HG03066 (cell line): Measurements from ENCODE around the gene ASH1L.
A peak's percentile ranks its signal among the peaks of the same experiment; 100 is the strongest.
"Not testable (repeated sequence)": the region's sequence is repeated elsewhere in the genome, so short reads cannot be mapped to it uniquely, and the experiment has no call there.

ENCODE experiments used
- ATAC-seq: cut with Tn5 transposase; IDR thresholded peaks from one replicate; pipeline ENCODE4 v1.9.1; 2021; ENCODE audit warnings: low read depth; ENCODE audit not compliant: unreplicated experiment

Gene ASH1L

DNA sequence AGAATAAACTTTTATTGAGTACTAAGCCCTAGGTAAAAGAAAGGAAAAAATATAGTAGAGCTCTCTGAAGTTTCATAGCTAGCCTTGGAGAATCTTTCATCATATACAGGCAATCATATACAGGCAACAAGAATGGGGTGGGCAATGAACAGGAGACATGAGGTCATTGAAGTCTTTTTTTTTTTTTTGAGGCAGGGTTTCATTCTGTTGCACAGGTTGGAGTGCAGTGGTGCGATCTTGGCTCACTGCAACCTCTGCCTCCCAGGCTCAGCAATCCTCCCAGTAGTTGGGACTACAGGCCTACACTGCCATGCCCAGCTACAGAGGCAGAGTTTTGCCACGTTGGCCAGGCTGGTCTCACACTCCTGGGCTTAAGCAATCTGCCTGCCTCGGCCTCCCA lies 219.8 kb downstream of the ASH1L start:
- no peak for ATAC-seq

DNA sequence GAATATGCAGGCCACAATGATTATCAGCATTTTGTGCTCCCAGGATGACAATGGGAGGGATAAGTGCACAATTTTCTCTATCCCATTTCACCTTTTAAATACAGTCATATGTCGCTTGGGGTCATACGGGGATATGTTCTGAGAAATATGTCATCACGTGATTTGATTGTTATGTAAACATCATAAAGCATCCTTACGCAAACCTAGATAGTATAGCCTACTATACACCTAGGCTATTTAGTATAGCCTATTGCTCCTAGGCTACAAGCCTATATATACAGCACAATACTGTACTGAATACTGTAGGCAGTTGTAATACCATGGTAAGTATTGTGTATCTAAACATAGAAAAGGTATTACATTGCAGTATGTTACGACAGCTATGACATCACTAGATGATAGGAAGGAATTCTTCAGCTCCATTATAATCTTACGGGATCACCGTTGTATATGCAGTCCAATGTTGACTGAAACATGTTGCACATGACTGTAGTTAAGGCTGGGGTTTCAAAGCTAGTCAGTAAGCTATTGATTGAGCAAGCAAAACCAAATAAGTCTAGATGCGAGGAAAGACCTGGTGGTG lies 223.0 kb downstream of the ASH1L start:
- ATAC-seq = no peak

DNA sequence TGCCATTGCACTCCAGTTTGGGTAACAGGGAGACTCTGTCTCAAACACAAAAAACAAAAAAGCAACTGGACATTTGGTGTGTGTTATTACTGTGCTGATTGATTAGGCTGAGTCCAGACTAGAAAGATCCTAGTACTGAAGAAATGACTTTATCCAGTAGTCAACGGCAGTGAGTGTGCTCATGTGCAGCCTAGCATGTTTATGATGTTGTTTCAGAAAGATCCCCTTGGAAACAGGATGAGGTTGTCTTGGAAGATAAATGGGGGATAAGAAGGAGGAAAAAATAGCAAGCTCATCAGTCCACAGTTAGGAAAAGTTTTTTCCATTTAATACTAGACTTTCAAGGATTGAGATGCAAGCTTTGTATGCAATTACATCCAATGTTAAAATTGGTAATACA lies 227.6 kb downstream of the ASH1L start:
- ATAC-seq = no peak

DNA sequence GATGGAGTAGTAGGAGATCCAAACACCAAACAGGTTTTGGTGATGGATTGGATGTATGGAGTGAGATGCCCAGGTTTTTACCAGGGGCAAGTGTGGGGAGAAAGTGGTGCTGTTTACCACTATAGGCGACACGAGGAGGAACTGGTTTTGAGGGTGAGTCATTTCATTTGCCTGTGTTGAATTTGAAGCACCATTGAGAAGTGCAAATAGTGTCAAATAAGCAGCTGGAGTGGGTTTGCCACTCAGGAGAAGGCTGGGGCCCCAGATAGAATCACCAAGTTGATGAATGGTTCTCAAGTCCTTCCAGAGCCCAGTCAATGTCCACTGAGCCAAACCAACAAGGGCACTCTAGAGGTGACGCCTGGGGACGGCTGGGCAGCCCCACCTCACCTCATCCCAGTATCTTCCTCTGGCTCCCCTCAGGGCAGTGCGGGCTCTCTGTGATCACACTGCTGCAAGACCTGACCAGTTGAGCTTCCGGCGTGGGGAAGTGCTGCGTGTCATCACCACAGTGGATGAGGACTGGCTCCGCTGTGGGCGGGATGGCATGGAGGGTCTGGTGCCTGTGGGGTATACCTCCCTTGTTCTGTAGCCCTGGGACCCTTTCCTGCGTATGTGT lies 232.5 kb downstream of the ASH1L start:
- ATAC-seq = no peak

DNA sequence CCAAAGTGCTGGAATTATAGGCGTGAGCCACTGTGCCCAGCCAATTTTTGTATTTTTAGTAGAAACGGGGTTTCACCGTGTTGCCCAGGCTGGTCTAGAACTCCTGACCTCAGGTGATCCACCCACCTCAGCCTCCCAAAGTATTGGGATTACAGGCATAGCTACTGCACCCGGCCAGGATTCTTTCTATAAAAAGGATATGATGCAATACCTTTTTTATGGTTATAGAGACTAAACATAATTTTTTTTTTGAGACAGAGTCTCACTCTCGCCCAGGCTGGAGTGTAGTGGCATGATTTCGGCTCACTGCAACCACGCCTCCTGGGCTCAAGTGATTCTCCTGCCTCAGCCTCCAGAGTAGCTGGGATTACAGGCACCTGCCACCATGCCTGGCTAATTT lies 233.7 kb downstream of the ASH1L start:
- not testable (repeated sequence) for ATAC-seq

DNA sequence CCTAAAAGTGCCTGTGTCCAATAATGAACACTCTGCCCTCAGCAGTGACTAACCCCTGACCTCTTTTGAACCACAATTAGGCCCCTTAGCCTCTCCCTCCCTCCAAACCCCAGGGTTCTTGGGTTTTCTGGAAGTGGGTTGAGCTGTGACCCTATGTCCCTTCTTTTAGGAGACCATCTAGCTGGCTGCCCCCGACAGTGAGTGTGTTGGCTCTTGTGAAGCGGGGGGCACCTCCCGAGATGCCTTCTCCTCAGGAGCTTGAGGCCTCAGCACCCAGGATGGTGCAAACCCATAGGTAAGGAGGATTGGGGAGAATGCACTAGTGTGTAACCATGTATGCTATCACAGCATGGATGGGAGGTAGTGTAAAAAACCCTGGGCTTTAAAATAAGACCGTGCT lies 234.6 kb downstream of the ASH1L start:
- no peak for ATAC-seq

DNA sequence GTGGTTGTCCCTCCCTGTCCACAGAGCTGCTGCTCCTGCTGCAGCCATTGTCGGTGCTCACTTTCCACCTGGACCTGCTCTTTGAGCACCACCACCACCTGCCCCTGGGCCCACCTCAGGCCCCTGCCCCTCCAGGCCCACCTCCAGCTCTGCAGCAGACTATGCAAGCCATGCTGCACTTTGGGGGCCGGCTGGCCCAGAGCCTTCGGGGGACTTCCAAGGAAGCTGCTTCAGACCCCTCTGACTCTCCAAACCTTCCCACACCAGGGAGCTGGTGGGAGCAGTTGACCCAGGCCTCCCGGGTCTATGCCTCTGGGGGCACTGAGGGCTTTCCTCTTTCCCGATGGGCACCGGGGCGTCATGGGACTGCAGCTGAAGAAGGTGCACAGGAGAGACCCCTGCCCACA lies 236.0 kb downstream of the ASH1L start:
- no peak for ATAC-seq

DNA sequence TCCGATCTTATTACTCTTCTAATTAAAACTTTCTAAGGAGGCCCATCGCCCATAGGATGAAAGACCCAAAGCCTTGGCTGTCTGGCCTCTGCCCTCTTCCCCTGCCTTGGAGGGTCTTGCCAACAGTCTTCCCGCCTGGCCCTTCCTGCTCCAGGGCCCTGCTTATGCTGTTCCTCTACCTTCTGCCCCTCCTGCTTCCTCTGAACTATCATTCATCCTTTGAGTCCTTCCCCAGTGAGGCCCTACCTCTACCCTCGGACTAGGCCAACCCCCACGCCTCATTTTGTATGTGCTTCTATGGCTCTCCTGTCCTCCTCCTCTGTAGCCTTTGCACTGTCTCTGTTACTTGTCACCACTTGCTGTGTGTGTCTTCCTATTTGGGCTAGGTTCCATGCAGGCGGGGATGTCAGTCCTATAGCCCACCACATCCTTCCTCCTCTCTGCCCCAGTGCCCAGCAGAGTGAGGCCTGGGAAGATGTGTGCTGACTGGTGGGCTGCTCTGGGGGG lies 236.5 kb downstream of the ASH1L start:
- ATAC-seq = no peak

DNA sequence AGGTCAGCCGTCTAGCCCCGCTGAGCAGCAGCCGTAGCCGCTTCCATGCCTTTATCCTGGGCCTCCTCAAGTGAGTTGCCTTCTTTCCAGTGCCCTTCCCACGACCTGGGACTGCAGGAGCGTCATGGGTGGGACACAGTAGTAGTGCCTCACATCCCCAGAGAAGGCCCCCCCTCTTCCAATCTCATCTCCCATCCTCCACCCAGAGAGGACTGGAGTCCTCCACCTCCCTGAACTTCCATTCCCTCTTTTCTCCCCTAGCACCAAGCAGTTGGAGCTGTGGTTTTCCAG lies 237.1 kb downstream of the ASH1L start:
- ATAC-seq = no peak

DNA sequence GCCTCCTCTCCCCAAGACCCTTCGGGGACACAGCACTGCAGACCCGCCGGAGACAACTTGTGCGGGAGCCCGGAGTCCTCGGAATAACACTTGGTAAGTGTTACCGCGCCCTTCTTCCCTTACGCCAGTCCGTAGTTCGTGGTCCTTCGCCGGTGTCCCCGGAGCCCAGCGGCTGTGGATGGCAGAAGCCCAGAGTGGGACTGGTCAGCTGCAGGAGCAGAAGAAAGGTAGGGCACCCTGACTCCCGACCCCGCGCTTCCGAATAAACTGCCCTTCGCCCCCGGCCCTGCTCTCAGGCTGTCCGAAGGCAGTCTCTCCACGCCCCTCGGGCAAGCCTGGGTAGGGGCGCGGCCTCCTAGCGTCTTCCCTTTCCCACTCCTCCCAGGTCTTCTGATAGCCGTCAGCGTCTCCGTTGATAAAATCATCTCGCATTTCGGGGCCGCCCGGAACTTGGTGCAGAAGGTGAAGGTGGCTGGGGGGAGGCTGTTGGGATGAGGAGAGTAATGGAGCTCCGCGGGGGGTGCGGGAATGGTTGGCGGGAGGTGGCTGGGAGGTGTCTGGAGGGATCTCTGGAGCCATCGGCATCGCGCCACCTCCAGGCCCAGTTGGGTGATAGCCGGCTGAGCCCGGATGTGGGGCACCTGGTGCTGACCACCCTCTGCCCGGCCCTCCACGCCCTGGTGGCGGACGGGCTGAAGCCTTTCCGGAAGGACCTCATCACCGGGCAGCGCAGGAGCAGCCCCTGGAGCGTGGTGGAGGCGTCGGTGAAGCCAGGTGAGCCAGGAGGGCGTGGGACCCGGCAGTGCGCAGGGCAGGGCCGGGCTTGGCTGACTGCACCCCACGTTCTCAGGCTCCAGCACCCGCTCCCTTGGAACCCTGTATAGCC lies 237.6 kb downstream of the ASH1L start:
- no peak for ATAC-seq

DNA sequence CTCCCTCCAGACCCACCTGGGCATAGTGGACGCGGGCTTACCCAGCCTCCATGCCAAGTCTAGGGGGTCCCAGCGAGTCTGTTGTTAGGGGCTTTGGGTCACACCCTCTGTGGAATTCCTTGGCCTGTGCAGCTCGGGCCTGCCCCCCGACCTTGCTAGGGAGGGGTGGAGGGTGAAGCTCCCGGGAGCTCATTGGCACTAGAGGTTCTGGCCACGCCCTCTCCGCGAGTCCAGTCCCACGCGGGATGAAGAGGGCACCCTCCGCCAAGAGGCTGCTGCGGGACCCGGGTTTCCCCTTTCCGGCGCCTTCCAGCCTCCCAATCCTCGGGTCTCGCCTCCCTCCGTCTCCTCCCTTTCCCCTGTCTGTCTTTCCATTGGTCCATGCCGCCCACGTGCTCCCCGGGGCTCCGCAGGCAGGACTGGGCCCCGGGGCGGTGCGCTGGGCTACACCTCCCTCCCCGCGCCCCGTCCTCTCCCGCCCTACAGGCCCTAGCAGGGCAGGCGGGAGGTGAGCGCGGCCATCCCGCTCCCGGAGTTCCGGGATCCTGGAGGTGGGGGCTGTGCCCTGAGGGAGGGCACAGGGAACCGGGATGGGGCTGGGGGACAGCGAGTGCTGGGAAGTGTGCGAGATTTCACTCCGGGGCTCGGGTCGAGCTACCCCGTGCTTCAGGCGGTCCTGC lies 238.4 kb downstream of the ASH1L start:
- peak; percentile 48 for ATAC-seq

DNA sequence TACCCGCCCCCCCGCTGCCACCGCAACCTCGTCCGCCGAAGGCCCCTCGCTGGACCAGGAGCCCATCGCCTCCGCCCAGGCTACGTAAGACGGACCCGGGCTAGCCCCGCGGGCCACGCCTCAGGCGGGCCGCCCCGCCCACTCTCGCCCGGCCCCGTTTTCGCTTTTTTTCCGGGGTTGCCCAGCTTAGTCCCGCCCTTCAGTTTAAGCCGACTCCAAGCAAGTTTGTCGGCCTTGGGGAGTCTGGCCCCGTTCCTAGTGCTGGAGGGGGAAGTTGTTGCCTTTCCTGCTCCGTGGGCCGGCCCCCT lies 238.9 kb downstream of the ASH1L start:
- peak; percentile 43 for ATAC-seq

DNA sequence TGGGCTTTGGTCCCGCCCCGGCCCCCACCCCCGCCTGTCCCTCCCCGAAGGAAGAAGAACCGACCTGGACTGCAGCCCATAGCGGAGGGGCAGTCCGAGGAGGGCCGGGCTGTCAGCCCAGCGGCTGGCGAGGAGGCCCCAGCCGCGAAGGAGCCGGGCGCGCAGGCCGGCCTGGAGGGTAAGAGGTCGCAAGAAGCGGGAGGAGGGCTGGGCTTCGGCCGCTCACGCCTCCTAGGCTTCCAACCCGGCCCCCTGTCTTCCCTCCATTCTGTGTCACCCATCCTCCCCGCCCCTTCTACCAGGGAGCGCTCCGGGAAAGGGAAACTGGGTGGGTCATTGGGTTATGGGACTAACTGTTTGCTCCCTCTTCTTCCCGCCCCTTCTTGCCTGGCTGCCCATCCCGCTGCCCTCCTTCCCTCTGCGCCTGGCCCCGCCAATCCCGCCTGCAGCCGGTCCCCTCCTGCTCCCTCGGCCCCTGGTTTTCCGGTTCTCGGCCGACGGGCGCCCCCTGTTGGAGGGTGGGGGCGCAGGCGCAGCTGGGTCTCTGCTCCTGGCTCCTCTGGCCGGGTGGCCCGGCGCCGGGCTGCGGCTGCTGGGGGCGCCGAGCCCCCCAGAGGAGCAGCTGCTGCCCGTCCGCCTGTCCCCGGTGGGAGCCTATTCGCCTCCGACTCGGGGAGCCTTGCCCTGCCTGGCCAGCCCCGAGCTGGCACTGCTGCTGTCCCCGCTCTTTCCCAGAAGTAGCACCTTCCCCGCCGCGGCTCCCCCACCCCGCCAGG lies 239.5 kb downstream of the ASH1L start:
- ATAC-seq = peak; percentile 47

DNA sequence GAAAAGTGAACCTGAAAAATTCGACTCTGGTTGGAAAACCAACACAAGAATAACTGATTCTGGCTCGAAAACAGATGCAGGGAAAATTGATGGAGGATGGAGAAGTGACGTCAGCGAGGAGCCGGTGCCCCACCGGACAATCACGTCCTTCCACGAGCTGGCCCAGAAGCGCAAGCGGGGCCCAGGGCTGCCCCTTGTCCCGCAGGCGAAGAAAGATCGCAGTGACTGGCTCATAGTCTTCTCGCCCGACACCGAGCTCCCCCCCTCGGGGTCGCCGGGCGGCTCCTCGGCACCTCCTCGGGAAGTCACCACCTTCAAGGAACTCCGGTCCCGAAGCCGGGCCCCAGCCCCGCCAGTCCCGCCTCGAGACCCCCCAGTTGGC lies 240.0 kb downstream of the ASH1L start:
- no peak for ATAC-seq

DNA sequence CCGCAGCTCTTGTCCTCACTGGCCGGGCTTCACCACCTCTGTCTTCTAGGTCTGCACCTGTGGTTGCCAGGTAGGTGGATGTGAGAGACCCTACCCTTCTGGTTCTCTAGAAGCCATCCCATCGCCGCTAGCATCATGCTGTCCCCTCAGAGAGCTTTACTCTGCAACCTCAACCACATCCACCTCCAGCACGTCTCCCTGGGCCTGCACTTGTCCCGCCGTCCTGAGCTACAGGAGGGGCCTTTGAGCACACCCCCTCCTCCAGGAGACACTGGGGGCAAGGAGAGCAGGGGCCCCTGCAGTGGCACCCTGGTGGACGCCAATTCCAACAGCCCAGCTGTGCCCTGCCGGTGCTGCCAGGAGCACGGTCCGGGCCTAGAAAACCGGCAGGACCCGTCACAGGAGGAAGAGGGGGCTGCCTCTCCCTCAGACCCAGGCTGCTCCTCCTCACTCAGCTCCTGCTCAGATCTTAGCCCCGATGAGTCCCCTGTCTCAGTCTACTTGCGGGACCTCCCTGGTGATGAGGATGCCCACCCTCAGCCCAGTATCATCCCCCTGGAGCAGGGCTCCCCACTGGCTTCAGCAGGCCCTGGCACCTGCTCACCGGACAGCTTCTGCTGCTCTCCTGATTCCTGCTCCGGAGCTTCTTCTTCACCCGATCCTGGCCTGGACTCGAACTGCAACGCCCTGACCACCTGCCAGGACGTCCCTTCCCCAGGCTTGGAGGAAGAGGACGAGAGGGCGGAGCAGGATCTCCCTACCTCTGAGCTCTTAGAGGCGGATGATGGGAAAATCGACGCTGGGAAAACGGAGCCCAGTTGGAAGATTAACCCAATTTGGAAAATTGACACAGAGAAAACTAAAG lies 240.7 kb downstream of the ASH1L start:
- ATAC-seq = no peak

DNA sequence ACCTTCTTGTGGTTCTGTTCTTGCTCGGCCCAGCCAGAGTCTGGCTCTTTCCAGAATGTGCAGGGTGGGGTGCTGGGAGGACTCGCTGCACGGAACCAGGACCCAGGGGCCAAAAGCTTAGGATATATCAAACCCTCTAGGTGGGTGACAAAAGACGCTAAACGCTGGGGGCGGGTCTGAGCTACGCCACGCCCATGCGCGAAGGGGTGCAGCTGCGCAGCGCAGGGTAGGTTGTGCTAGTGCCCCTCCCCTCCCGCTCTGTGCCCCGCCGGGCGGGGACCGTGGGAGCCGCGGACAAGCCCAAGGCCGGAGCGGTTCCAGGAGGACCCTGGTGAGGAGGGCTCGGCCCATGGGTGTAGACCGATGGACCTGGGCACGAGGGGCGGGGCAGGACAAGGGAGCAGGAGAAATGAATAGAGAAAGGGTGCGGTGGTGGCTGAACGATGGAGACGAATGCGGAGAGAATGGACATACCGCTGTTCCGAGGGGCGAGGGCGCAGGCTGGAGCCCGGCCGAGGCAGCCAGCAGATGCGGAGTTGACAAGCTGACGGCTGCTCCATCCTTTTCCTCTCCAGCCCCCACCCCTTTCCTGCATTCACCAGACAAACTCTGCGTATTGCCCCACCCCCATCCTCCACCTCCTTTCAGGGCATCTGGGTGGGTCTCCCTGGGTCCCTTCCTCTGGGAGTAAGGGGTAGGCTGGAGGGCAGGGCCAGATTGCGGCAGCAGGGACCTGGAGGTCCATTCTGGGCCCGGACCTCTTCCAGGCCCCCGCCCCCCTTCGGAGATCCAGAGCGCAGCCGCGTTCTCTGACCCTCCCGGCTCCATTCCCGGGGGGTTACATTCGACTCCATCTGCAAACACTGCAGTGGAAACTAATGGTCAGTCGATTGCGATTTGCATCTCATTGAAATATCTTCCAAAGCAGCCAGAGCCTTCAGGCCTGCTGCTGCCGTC lies 241.7 kb downstream of the ASH1L start, which contains the start of gene RUSC1:
Gene RUSC1, plus strand, starts transcription at position 234 of the 957 bp plus-strand sequence. CDS start 880 bp downstream, outside the sequence.
- no peak for ATAC-seq

DNA sequence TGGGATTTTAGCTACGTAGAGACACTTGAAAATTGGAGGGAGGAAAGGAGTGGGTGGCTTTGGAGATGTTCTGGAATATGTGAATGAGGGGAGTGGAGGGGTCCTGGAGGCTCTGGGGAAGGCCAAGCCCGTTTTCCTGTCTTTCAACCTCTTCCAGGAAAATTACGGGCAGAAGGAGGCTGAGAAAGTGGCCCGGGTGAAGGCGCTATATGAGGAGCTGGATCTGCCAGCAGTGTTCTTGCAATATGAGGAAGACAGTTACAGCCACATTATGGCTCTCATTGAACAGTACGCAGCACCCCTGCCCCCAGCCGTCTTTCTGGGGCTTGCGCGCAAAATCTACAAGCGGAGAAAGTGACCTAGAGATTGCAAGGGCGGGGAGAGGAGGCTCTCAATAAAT lies 242.4 kb downstream of the ASH1L start:
- ATAC-seq = no peak

DNA sequence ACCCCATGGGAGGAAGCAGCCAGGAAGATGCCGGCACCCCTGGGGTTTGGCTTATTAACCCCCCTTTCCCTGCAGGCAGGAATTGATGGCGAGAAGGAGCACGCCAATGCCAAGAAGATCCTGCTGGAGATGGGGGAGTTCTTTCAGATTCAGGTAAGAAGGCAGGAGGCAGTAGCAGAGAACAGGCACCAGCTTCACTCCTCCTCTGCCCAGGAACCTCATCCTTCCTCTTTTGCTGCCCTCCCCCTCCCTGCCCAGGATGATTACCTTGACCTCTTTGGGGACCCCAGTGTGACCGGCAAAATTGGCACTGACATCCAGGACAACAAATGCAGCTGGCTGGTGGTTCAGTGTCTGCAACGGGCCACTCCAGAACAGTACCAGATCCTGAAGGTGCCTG lies 243.1 kb downstream of the ASH1L start:
- ATAC-seq = no peak

DNA sequence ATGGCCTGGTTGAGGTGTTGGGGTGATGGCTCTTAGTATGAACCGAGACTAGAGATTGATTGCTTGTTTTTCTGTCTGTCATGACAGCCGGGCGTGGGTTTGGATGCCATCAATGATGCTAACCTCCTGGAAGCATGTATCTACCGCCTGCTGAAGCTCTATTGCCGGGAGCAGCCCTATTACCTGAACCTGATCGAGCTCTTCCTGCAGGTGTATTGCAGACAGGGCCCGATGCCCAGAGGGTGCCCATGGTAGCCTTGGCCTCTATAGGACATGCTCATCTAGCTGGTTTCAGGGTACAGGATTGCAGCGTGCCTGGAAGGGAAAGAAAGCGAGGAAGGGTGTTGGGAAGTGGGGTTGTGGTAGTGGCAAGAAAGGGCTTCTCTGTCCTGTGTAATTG lies 244.5 kb downstream of the ASH1L start:
- no peak for ATAC-seq
